ENCODE results near the gene TMEM131. TPM values are rescaled to one million over a fixed set of nuclear protein-coding genes. Genes with fewer than 3 reads are reported as not detected.

Gene TMEM131
- total and polyA plus RNA-seq, 2 experiments from 2014 or later: 9.2 to 22.7 TPM

DNA sequence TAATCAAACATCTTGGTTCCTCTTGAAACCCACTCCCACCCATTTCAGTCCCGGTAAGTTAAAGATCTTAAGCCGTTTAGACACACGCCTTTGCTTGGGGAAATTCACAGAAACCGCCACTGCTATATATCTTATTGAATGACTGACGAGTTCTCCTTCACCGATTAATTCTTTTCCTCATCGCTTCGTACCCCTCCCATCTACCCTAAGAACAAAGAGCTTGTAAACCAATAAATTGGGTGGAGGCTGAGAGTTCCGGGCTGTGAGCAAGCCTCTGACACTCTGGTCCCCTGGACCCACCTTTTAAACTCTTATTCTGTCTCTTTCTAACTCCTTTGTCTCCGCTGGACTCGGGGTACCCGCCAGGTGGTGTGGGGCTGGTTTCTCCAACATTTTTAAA, 30.6 kb downstream of the TMEM131 start (continued):
- TF ChIP-seq CTCF (conservative IDR thresholded peaks at IDR 0.05; ENCODE audit: low read depth in 2 of 2) (no peak), JUNB (IDR thresholded peaks at IDR 0.05; ENCODE audit: unreplicated experiment) (no peak), NANOG (IDR thresholded peaks at IDR 0.05; ENCODE audit: borderline replicate concordance) (no peak)

- Histone ChIP-seq H3K79me2 (replicated peaks; ENCODE audit: insufficient read depth) (peaks cover 95% of the 10 kb centered on the region), H3K27me3 (ENCODE audit: insufficient read depth) (no peaks in the 10 kb centered on the region), H3K4me1 (ENCODE audit: insufficient read depth) (peaks cover 8% of the 10 kb centered on the region; the same call in 1 of the 2 replicates), H3F3A (replicated peaks; ENCODE audit: low read depth) (no peaks in the 10 kb centered on the region), H3K4me2 (no peak overlapping the region), H2AFZ (no peak overlapping the region), H3K27ac (ENCODE audit: low read depth) (no peak overlapping the region), H3K9me2 (ENCODE audit: insufficient read depth) (no peaks in the 10 kb centered on the region), H3K36me3 (ENCODE audit: insufficient read depth) (no peaks in the 10 kb centered on the region), H3K4me3 (no peak overlapping the region), H4K20me1 (replicated peaks; ENCODE audit: insufficient read depth) (peaks cover 17% of the 10 kb centered on the region; the same call in 1 of the 2 replicates)
- no peak overlapping the region for H3K27ac Mint-ChIP-seq
- ATAC-seq: no peak
- no peaks in the 10 kb centered on the region for H3K36me3 Mint-ChIP-seq (ENCODE audit: low read depth)
- H3K9me3 Mint-ChIP-seq: no peaks in the 10 kb centered on the region
- peaks cover 22% of the 10 kb centered on the region for H3K4me1 Mint-ChIP-seq
- H3K4me3 Mint-ChIP-seq: no peak overlapping the region
- TF ChIP-seq, protein P1, sequence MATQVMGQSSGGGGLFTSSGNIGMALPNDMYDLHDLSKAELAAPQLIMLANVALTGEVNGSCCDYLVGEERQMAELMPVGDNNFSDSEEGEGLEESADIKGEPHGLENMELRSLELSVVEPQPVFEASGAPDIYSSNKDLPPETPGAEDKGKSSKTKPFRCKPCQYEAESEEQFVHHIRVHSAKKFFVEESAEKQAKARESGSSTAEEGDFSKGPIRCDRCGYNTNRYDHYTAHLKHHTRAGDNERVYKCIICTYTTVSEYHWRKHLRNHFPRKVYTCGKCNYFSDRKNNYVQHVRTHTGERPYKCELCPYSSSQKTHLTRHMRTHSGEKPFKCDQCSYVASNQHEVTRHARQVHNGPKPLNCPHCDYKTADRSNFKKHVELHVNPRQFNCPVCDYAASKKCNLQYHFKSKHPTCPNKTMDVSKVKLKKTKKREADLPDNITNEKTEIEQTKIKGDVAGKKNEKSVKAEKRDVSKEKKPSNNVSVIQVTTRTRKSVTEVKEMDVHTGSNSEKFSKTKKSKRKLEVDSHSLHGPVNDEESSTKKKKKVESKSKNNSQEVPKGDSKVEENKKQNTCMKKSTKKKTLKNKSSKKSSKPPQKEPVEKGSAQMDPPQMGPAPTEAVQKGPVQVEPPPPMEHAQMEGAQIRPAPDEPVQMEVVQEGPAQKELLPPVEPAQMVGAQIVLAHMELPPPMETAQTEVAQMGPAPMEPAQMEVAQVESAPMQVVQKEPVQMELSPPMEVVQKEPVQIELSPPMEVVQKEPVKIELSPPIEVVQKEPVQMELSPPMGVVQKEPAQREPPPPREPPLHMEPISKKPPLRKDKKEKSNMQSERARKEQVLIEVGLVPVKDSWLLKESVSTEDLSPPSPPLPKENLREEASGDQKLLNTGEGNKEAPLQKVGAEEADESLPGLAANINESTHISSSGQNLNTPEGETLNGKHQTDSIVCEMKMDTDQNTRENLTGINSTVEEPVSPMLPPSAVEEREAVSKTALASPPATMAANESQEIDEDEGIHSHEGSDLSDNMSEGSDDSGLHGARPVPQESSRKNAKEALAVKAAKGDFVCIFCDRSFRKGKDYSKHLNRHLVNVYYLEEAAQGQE (IDR thresholded peaks at IDR 0.05; ENCODE audit: unreplicated experiment): no peak
- TF ChIP-seq EZH2 (IDR thresholded peaks at IDR 0.05; ENCODE audit: low read depth, unreplicated experiment): no peak
- no peaks in the 10 kb centered on the region for H3K27me3 Mint-ChIP-seq (ENCODE audit: insufficient read depth, low read depth, poor library complexity)
- no peak for DNase-seq (ENCODE audit: low spot score)
These were observed 31.9 kb downstream of the TMEM131 start for GRCh38 chr2:97963880-97964279.

DNA sequence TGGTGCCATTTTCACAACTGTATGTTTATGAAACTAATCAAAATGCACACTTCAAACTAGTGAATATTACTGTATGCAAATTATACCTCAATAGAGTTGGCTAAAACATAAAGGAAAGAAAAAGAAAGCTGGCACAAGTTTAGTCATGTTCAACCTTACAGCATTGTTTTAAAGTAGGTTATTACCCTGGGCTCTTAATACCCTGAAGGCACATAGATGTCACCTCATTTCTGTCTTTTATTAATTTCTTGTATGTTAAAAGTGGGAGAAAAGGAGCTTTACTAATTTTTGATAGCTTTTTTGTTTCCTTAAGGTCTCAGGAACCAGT, 32.7 kb downstream of the TMEM131 start:
- Histone ChIP-seq H3K4me3 (no peak overlapping the region), H3K4me1 (ENCODE audit: insufficient read depth) (peaks cover 8% of the 10 kb centered on the region; the same call in 1 of the 2 replicates), H3K79me2 (replicated peaks; ENCODE audit: insufficient read depth) (peaks cover 95% of the 10 kb centered on the region), H3K27me3 (ENCODE audit: insufficient read depth) (no peaks in the 10 kb centered on the region), H4K20me1 (replicated peaks; ENCODE audit: insufficient read depth) (peaks cover 17% of the 10 kb centered on the region; the same call in 1 of the 2 replicates), H3K36me3 (ENCODE audit: insufficient read depth) (no peaks in the 10 kb centered on the region), H3K27ac (ENCODE audit: low read depth) (no peak overlapping the region), H3K4me2 (no peak overlapping the region), H2AFZ (no peak overlapping the region), H3K9me2 (ENCODE audit: insufficient read depth) (no peaks in the 10 kb centered on the region), H3F3A (replicated peaks; ENCODE audit: low read depth) (no peaks in the 10 kb centered on the region)
- Mint-ChIP-seq H3K36me3 (ENCODE audit: low read depth) (no peaks in the 10 kb centered on the region), H3K9me3 (no peaks in the 10 kb centered on the region), H3K4me1 (peaks cover 26% of the 10 kb centered on the region), H3K27ac (no peak overlapping the region), H3K27me3 (ENCODE audit: insufficient read depth, low read depth, poor library complexity) (no peaks in the 10 kb centered on the region), H3K4me3 (no peak overlapping the region)
- DNase-seq (ENCODE audit: low spot score): no peak
- ATAC-seq: no peak
- TF ChIP-seq JUNB (IDR thresholded peaks at IDR 0.05; ENCODE audit: unreplicated experiment) (no peak), EZH2 (IDR thresholded peaks at IDR 0.05; ENCODE audit: low read depth, unreplicated experiment) (no peak), EZH2phosphoT487 (IDR thresholded peaks at IDR 0.05; ENCODE audit: unreplicated experiment) (no peak), CREB1 (CRISPR knock-in tag; IDR thresholded peaks at IDR 0.05; ENCODE audit: low read depth) (no peak), ZNF331 (CRISPR knock-in tag; IDR thresholded peaks at IDR 0.05; ENCODE audit: low read depth) (no peak), CTCF (conservative IDR thresholded peaks at IDR 0.05; ENCODE audit: low read depth in 2 of 2) (no peak), ZNF114 (CRISPR knock-in tag; IDR thresholded peaks at IDR 0.05) (no peak)
- TF ChIP-seq, protein P2, sequence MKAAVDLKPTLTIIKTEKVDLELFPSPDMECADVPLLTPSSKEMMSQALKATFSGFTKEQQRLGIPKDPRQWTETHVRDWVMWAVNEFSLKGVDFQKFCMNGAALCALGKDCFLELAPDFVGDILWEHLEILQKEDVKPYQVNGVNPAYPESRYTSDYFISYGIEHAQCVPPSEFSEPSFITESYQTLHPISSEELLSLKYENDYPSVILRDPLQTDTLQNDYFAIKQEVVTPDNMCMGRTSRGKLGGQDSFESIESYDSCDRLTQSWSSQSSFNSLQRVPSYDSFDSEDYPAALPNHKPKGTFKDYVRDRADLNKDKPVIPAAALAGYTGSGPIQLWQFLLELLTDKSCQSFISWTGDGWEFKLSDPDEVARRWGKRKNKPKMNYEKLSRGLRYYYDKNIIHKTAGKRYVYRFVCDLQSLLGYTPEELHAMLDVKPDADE (IDR thresholded peaks at IDR 0.05): no peak
